ENCODE data around the gene RAB11FIP3. TPM values are rescaled to one million over a fixed set of nuclear protein-coding genes. Genes with fewer than 3 reads are reported as not detected.

The RAB11FIP3 gene
- total RNA-seq, 1 experiment from 2014 or later = 12.7 TPM

DNA sequence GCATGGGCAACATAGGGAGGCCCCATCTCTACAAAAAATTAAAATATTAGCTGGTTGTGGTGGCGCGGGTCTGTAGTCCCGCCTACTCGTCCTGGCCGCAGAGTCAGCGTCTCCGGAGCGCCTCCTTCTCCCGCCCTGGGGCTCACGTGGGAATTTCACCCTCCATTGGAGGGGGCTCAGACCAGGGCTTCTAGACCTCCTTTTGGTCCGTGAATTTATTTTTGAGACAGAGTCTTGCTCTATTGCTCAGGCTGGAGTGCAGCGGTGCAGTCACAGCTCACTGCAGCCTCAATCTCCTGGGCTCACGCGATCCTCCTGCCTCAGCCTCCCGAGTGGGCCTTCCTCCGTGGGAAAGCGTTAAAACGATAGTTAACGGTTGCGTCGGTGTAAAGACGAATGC is 28.8 kb upstream of the RAB11FIP3 start:
- H2AFZ ChIP-seq (ENCODE audit: low read length) = peak overlapping the region; percentile 74
- H3K27me3 ChIP-seq (ENCODE audit: low read length) = no peaks in the 10 kb centered on the region
- H3K27ac ChIP-seq (ENCODE audit: low read length) = no peak overlapping the region
- H3K79me2 ChIP-seq (ENCODE audit: low read length) = peaks cover 4% of the 10 kb centered on the region; the same call in 1 of the 2 replicates
- ATAC-seq = peak; percentile 37
- no peaks in the 10 kb centered on the region for H3K9me3 ChIP-seq (ENCODE audit: low read length)
- H3K4me2 ChIP-seq (ENCODE audit: low read length) = peak overlapping the region; percentile 91
- peak overlapping the region; percentile 65 for H3K4me3 ChIP-seq (ENCODE audit: low read length)
- H3F3A ChIP-seq (ENCODE audit: low read length, unreplicated experiment) = no peaks in the 10 kb centered on the region
- H3K9me2 ChIP-seq (replicated peaks; ENCODE audit: low read length) = no peaks in the 10 kb centered on the region
- intact Hi-C loops (cut with micrococcal nuclease) = no loop called here
- CTCF ChIA-PET = no interaction called here
- peak; percentile 54 for DNase-seq
- no peaks in the 10 kb centered on the region for H3K36me3 ChIP-seq (ENCODE audit: low read depth, low read length)
- no peaks in the 10 kb centered on the region for H4K20me1 ChIP-seq (ENCODE audit: low read length)
- BruUV-seq (replicated peaks) = no TSS peak
- H3K9ac ChIP-seq (ENCODE audit: low read length) = no peak overlapping the region
- peaks cover 6% of the 10 kb centered on the region for H3K4me1 ChIP-seq (ENCODE audit: insufficient read depth, low read length)
- TF ChIP-seq, protein P1, sequence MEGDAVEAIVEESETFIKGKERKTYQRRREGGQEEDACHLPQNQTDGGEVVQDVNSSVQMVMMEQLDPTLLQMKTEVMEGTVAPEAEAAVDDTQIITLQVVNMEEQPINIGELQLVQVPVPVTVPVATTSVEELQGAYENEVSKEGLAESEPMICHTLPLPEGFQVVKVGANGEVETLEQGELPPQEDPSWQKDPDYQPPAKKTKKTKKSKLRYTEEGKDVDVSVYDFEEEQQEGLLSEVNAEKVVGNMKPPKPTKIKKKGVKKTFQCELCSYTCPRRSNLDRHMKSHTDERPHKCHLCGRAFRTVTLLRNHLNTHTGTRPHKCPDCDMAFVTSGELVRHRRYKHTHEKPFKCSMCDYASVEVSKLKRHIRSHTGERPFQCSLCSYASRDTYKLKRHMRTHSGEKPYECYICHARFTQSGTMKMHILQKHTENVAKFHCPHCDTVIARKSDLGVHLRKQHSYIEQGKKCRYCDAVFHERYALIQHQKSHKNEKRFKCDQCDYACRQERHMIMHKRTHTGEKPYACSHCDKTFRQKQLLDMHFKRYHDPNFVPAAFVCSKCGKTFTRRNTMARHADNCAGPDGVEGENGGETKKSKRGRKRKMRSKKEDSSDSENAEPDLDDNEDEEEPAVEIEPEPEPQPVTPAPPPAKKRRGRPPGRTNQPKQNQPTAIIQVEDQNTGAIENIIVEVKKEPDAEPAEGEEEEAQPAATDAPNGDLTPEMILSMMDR (conservative IDR thresholded peaks at IDR 0.05; ENCODE audit: low read depth, low read length) = no peak
- TF ChIP-seq EZH2phosphoT487 (IDR thresholded peaks at IDR 0.05; ENCODE audit: borderline replicate concordance, low read length) (no peak), EZH2 (IDR thresholded peaks at IDR 0.05; ENCODE audit: low read length, unreplicated experiment) (no peak)
- POLR2A ChIA-PET (ENCODE audit: unreplicated experiment) = no interaction called here

DNA sequence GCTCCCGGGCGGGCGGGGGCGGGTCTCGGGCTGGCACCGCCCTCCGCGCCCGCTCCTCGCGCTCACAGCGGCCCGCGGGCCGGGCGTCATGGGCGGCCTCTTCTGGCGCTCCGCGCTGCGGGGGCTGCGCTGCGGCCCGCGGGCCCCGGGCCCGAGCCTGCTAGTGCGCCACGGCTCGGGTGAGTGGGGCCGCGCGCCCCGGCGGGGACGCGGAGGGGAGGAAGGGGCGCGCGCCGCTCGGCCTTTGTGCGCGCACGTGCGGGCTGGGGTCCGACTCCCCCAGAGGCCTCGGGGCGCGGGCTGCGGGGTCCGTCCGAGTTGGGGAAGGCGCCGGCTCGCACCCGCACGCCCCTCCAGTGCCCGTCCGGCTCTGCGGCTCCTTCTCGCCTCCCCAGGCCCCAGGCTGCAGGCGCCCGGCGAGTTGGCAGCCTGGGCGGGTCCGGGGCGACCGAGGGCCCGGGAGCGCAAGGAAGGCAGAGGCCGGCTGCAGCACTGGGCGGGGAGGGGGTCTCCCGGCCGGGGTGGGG is 28.3 kb upstream of the RAB11FIP3 start, which contains the start of gene NME4:
Gene NME4, plus strand, starts transcription at position 65 of the 527 bp plus-strand sequence. Its CDS starts 24 bp downstream, at position 89.
- peaks cover 6% of the 10 kb centered on the region for H3K4me1 ChIP-seq (ENCODE audit: insufficient read depth, low read length)
- ChIA-PET CTCF (no interaction called here), POLR2A (ENCODE audit: unreplicated experiment) (no interaction called here)
- peak within 1 kb of the TSS; percentile 91 for H3K4me2 ChIP-seq (ENCODE audit: low read length)
- H4K20me1 ChIP-seq (ENCODE audit: low read length) = no peaks in the 10 kb centered on the region
- H3K9me3 ChIP-seq (ENCODE audit: low read length) = no peaks in the 10 kb centered on the region
- H2AFZ ChIP-seq (ENCODE audit: low read length) = peak within 1 kb of the TSS; percentile 74
- intact Hi-C loops (cut with micrococcal nuclease) = no loop called here
- peaks cover 5% of the 10 kb centered on the region; the same call in 1 of the 2 replicates for H3K79me2 ChIP-seq (ENCODE audit: low read length)
- H3K27me3 ChIP-seq (ENCODE audit: low read length) = no peaks in the 10 kb centered on the region
- TF ChIP-seq EZH2 (IDR thresholded peaks at IDR 0.05; ENCODE audit: low read length, unreplicated experiment) (no peak), EZH2phosphoT487 (IDR thresholded peaks at IDR 0.05; ENCODE audit: borderline replicate concordance, low read length) (no peak)
- TF ChIP-seq, protein P1 (conservative IDR thresholded peaks at IDR 0.05; ENCODE audit: low read depth, low read length) = no peak
- peak within 1 kb of the TSS; percentile 65 for H3K4me3 ChIP-seq (ENCODE audit: low read length)
- no TSS peak for BruUV-seq (replicated peaks)
- no peaks in the 10 kb centered on the region for H3K36me3 ChIP-seq (ENCODE audit: low read depth, low read length)
- no peak within 1 kb of the TSS for H3K27ac ChIP-seq (ENCODE audit: low read length)
- H3K9ac ChIP-seq (ENCODE audit: low read length) = peak within 1 kb of the TSS; percentile 52; the same call in 1 of the 2 replicates
- ATAC-seq (peak; percentile 10; the same call in 1 of the 2 replicates), DNase-seq (peak; percentile 14)
- H3K9me2 ChIP-seq (replicated peaks; ENCODE audit: low read length) = no peaks in the 10 kb centered on the region
- H3F3A ChIP-seq (ENCODE audit: low read length, unreplicated experiment) = no peaks in the 10 kb centered on the region

GRCh38 chr16:397736-398332 is 27.6 kb upstream of the RAB11FIP3 start:
- H3K9ac ChIP-seq (ENCODE audit: low read length) = no peak overlapping the region
- H3K4me3 ChIP-seq (ENCODE audit: low read length) = no peak overlapping the region
- H3K27ac ChIP-seq (ENCODE audit: low read length) = no peak overlapping the region
- intact Hi-C loops (cut with micrococcal nuclease) = no loop called here
- no peaks in the 10 kb centered on the region for H3F3A ChIP-seq (ENCODE audit: low read length, unreplicated experiment)
- peaks cover 11% of the 10 kb centered on the region for H3K79me2 ChIP-seq (ENCODE audit: low read length)
- peak overlapping the region; percentile 64 for H3K4me2 ChIP-seq (ENCODE audit: low read length)
- ChIA-PET CTCF (interaction anchor here (0.5 kb wide), 1 partner anchor 174 kb away, joined by 3 read pairs; no protein-coding TSS in a partner anchor), POLR2A (ENCODE audit: unreplicated experiment) (no interaction called here)
- ATAC-seq (peak; percentile 35), DNase-seq (peak; percentile 57)
- no peaks in the 10 kb centered on the region for H3K9me2 ChIP-seq (replicated peaks; ENCODE audit: low read length)
- no peaks in the 10 kb centered on the region for H3K27me3 ChIP-seq (ENCODE audit: low read length)
- no peak overlapping the region for H2AFZ ChIP-seq (ENCODE audit: low read length)
- H3K4me1 ChIP-seq (ENCODE audit: insufficient read depth, low read length) = peaks cover 6% of the 10 kb centered on the region
- H4K20me1 ChIP-seq (ENCODE audit: low read length) = no peaks in the 10 kb centered on the region
- no peak for TF ChIP-seq EZH2 (IDR thresholded peaks at IDR 0.05; ENCODE audit: low read length, unreplicated experiment)
- no peak for TF ChIP-seq EZH2phosphoT487 (IDR thresholded peaks at IDR 0.05; ENCODE audit: borderline replicate concordance, low read length)
- TF ChIP-seq, protein P1 (conservative IDR thresholded peaks at IDR 0.05; ENCODE audit: low read depth, low read length) = peak; percentile 29; the same call in 1 of the 2 replicates
- H3K9me3 ChIP-seq (ENCODE audit: low read length) = no peaks in the 10 kb centered on the region
- H3K36me3 ChIP-seq (ENCODE audit: low read depth, low read length) = no peaks in the 10 kb centered on the region
- no TSS peak for BruUV-seq (replicated peaks)
